ENCODE measurements around the gene HS1BP3.

- TF ChIP-seq CTCF (IDR thresholded peaks at IDR 0.05) (no peak), POLR2A (IDR thresholded peaks at IDR 0.05) (no peak)
Observed at GRCh38 chr2:20675701-20676352, 24.9 kb upstream of the HS1BP3 start.

Measured in thyroid gland (tissue), 4 donors.